ENCODE results near the gene TP63.

TP63 gene

GRCh38 chr3:189821262-189821661 lies 190.1 kb downstream of the TP63 start:
- DNase-seq (ENCODE audit: low spot score), result no peak

GRCh38 chr3:189822726-189823125 lies 191.5 kb downstream of the TP63 start:
- no peak for DNase-seq (ENCODE audit: low spot score)

- DNase-seq (ENCODE audit: low spot score), result no peak
Observed at GRCh38 chr3:189824629-189825312, 193.6 kb downstream of the TP63 start.

GRCh38 chr3:189826566-189826965 lies 195.4 kb downstream of the TP63 start:
- no peak for DNase-seq (ENCODE audit: low spot score)

GRCh38 chr3:189827108-189827507 lies 195.9 kb downstream of the TP63 start:
- DNase-seq (ENCODE audit: low spot score), result no peak

GRCh38 chr3:189830401-189830800 lies 199.2 kb downstream of the TP63 start:
- no peak for DNase-seq (ENCODE audit: low spot score)

- DNase-seq (ENCODE audit: low spot score), result no peak
Observed at GRCh38 chr3:189833266-189833665, 202.1 kb downstream of the TP63 start.

GRCh38 chr3:189833996-189834395 lies 202.8 kb downstream of the TP63 start:
- DNase-seq (ENCODE audit: low spot score), result no peak

GRCh38 chr3:189834462-189834861 lies 203.3 kb downstream of the TP63 start:
- DNase-seq (ENCODE audit: low spot score), result no peak

- no peak for DNase-seq (ENCODE audit: low spot score)
Observed at GRCh38 chr3:189836795-189837194, 205.6 kb downstream of the TP63 start.

GRCh38 chr3:189838291-189838690 lies 207.1 kb downstream of the TP63 start:
- no peak for DNase-seq (ENCODE audit: low spot score)

GRCh38 chr3:189839576-189839975 lies 208.4 kb downstream of the TP63 start:
- DNase-seq (ENCODE audit: low spot score), result no peak

GRCh38 chr3:189841473-189842205 lies 210.4 kb downstream of the TP63 start:
- peak; percentile 32 for DNase-seq (ENCODE audit: low spot score)

- DNase-seq (ENCODE audit: low spot score), result peak; percentile 46
Observed at GRCh38 chr3:189842681-189843602, 211.8 kb downstream of the TP63 start.

- DNase-seq (ENCODE audit: low spot score), result no peak
Observed at GRCh38 chr3:189845069-189845468, 213.9 kb downstream of the TP63 start.

- no peak for DNase-seq (ENCODE audit: low spot score)
Observed at GRCh38 chr3:189848395-189849040, 217.3 kb downstream of the TP63 start.

- no peak for DNase-seq (ENCODE audit: low spot score)
Observed at GRCh38 chr3:189849262-189849661, 218.1 kb downstream of the TP63 start.

GRCh38 chr3:189851682-189852081 lies 220.5 kb downstream of the TP63 start:
- DNase-seq (ENCODE audit: low spot score), result no peak

- no peak for DNase-seq (ENCODE audit: low spot score)
Observed at GRCh38 chr3:189853906-189854305, 222.7 kb downstream of the TP63 start.

GRCh38 chr3:189860296-189860695 lies 229.1 kb downstream of the TP63 start:
- DNase-seq (ENCODE audit: low spot score), result no peak

- no peak for DNase-seq (ENCODE audit: low spot score)
Observed at GRCh38 chr3:189862385-189862998, 231.3 kb downstream of the TP63 start.

GRCh38 chr3:189863031-189863430 lies 231.8 kb downstream of the TP63 start:
- no peak for DNase-seq (ENCODE audit: low spot score)

Measured in SW480 (cell line).